K562 treated with DMSO at 1 percent for 24 hours (cell line): ENCODE measurements around the gene ASCC1. TPM values are rescaled to one million over a fixed set of nuclear protein-coding genes. Genes with fewer than 3 reads are reported as not detected.

Experiments used
- total RNA-seq: library from RNA; unstranded; fragments of 300-600 nt; gene quantifications from 2 replicates; pipeline ENCODE4 v1.2.3, GENCODE V29; 2022; ENCODE audit warnings: low read depth; ENCODE audit not compliant: insufficient read depth

Gene ASCC1
- total RNA-seq, result 49.7 and 50.3 TPM in 2 replicates

GRCh38 chr10:72215611-72216549 is at the start of gene ASCC1, which contains the start of gene ANAPC16:
TSS of gene ASCC1 (minus strand) at chr10:72216276. CDS start at chr10:72213298, 2,978 bp downstream.
TSS of gene ANAPC16 (plus strand) at chr10:72216012. CDS start at chr10:72223915, 7,903 bp downstream.

GRCh38 chr10:72087969-72088888 is 127.8 kb downstream of the ASCC1 start, which contains the start of gene SPOCK2:
TSS of gene SPOCK2 (minus strand) at chr10:72088551. CDS start at chr10:72088328, 223 bp downstream.

Other genes starting within 250 kb of the ASCC1 start
- 0.98 and 1.1 TPM in 2 replicates for gene SPOCK2, start 127.7 kb downstream of the ASCC1 start, total RNA-seq
- gene ANAPC16, start 264 bp downstream of the ASCC1 start, total RNA-seq, result 126 and 127 TPM in 2 replicates
- 772 and 864 TPM in 2 replicates for gene DDIT4, start 57.6 kb upstream of the ASCC1 start, total RNA-seq
- gene DNAJB12, start 138.6 kb upstream of the ASCC1 start, total RNA-seq, result 24.8 and 26.3 TPM in 2 replicates